Measurements from ENCODE around the gene MKX.

MKX gene

DNA sequence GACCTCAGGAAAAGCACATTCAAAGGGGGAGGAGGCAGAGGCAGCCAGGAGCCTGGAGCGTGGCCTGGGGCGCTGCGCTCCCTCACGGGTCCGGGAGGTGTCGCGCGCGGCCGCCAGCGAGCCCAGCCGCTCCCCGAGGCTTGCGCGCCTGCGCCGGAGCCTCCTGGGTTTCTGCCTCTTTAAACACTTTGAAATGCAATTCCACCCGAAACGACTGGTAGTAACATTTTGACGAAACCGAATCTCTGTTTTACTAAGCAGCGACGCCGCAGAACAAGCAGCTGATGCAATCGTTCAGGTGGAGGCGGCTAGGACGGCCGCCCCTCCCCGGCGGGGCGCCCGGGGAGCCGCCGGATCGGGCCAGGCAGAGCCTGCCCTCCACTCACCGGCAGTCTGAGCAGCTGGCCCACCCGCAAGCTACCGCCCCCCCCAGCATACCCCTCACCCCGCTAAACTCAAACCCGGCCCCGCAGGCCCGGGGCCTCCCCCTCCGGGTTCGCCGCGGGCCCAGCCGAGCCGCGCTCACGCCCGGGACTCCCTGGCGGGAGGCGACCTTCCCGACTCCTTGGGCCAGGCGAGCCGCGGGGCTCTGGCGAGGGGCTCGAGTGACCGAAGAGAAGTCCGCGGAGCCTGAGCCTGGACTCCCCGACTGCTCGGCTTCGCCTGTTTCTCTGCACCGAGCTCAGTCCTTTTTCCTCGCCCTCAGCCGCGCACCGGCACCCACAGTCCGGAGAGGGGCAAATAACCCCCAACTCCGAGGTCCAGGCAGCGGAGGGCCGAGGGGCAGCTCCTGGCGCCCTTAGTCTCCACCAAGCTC is 3.2 kb downstream of the MKX start:
- peak; percentile 42 for DNase-seq (ENCODE audit: low read depth)

DNA sequence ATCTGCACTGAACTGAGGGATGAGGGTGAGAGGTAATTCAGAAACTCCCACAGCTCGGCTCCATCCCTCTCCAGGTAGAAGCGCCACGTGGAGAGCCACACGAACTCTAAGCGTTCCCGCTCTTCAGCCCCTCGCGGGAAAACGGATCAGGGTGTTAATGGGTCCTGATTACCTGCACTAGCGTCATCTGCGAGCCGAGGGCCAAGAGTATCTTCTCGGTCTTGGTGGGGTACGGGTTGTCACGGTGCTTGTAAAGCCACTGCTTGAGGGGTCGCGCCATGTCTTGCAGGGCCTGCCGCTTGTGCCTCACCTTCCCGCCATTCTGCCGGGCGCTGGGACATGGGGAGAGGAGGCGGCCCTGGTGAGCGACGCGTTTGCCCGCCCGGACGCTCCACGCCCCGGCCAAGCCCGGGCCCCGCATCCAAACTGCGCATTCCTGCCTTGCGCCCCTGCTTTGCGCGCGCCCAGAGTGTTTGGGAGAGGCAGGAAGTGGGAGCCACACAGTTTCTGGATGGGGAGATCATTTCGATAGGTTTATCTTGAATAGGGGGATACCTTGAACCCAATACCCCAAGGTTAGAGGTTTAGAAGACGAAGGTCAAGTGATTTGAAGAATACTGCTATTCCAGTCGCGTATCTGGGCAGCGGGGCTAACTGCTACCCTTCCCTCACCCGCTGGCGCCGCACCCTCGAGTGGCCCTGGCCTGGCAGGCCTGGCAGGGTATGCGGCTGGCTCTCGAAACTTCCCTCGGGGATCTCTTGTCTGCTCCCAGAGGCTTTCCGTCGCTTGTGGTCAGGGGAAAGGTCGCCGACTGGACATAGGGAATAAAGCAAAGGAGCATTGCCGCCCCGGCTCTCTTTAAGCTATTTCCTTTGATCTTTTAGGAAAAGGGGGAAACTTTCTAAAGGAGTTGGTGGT is 4.2 kb downstream of the MKX start:
- DNase-seq (ENCODE audit: low read depth) = no peak

DNA sequence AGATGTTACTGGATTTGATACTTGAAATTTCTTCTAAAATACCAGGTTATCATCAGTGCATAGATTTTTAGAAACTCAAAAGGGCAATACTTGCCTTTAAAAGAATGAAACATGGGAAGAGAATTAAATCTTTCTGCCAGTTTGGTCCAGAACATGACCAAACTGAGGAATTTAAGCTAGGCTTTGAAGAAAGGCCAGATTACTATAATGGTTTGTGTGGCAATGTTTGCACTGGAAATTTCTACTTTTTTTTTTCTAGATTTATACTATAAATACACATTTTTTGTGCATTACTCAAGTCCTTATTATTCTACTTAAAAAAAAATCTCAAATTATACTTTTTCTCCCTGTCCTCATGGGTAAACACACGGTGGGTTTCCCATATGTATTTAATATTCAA is 9.2 kb downstream of the MKX start:
- no peak for DNase-seq (ENCODE audit: low read depth)

DNA sequence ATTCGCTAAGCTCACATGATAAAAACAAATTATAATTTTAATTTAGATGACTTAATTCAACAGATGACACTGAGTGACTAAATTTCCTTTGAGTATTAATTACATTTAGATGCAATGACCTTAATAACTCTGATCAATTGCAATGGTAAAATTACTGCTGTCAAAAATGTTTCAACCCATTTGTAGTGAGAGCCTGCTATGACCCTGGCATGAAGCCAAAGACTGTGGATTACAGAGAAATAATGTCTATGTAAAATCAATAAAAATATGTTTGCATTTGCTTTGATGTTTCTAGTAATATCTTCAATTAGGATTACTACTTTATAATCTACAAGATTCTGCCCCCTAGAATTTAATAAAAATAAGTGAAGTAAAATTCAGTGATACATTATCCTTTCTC is 15.6 kb downstream of the MKX start:
- no peak for DNase-seq (ENCODE audit: low read depth)

DNA sequence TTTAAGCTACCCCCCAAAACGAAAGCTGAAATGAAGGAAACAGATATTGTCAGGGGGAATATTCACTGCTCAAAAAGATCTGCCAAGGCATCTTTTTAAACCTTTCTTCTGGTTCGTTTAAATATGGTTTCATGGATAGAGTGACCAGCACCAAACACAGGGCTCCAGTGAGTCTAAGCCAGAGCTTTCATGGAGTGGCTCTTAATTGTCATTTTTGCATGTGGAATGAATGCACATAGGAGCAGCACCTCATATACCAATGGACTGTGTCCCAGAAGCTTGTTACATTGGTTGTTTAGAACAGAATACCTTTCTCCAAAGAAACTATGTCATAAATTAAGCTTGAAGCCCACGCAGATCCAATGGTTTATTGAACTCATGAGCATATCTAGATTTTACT is 17.3 kb downstream of the MKX start:
- DNase-seq (ENCODE audit: low read depth) = no peak

DNA sequence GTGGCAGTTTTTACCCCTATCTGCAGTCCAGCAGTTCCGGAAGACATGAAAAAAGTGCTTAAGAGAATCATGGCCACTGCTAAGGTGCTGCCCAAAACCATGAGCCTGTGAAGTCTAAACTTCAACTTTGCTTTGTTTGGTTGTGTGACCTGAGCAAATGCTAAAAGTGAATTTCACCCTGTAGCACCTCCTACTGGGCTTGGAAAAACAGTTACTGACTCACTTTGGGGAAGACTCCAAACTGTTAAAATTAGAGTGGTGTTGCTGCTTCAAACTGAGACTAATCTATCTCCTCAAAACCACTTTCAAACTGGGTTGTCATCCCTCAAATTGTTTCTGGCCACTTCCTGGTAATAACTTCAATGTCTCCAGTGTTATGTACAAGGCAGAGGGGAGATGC is 21.3 kb downstream of the MKX start:
- DNase-seq (ENCODE audit: low read depth) = no peak

DNA sequence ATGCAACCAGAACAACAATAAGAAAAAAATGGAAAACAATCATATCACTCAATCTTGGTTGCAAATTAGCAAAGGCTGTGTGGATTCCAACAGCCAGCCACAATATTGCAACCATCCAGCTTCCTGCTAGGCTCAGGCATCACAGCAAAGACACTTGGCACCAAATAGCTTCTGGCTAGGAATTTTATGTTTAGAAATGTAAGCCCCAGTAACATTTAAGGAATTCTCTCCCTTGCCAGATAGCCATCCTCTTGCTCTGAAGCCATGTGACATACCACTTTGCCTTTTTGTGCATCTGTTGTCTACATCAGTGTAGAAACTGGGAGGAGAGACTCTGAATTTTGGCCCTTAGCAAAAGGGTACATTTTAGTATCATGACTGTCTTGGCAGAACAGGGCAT is 22.2 kb downstream of the MKX start:
- no peak for DNase-seq (ENCODE audit: low read depth)

DNA sequence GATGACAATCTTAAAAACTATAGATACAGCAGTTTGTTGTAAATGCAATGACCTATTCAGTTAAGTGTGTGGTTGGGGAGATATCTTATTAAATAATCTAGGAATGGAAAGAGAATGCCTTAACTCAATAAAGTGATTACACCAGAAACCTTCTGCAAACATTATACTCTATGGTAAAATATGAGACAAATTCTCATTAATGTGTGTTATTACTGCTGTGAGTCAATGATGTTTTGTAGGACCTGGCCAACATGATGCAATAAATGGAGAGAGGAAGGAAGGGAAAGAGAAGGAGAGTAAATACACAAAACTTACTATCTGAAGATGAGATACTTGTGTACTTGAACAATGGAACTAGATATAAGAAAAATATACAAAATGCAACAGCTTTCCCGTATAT is 25.1 kb downstream of the MKX start:
- DNase-seq (ENCODE audit: low read depth) = no peak

DNA sequence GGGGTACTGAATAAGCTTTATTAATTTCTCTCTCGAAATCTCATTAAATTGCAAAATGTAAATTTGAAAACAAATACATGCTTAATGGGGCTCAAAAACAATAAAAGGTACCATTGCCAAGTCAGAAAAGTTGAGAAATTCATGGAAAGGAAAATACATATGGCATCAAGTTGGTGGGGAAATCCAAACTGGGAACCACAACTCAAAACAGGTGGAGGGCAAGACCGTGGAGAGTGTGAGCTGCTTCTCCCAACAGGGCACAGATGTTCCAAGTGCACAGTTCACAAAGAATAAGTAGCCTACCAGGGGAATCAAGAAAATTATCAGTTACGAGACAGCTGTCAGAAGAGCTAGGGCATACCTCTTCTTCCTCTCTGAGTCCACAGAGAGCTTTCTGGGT is 26.6 kb downstream of the MKX start:
- no peak for DNase-seq (ENCODE audit: low read depth)

DNA sequence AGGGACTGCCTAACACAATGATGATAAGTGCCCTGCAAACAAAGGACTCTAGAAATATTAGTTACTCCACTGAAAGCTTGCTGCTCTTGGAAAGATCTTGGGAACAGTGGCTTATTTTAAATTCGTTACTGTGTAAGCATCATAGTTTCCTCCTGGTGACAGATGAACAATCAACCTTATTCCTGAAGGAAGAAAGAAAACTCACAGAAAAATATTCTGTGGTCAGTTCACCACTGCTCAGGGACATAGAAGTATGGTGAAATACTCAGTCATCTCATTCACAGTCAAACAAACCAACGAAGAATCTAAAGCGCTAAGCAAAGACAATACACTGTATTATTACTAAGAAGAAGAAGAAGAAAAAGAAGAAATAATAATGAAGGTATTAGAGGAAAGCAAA is 27.8 kb downstream of the MKX start:
- DNase-seq (ENCODE audit: low read depth) = no peak

DNA sequence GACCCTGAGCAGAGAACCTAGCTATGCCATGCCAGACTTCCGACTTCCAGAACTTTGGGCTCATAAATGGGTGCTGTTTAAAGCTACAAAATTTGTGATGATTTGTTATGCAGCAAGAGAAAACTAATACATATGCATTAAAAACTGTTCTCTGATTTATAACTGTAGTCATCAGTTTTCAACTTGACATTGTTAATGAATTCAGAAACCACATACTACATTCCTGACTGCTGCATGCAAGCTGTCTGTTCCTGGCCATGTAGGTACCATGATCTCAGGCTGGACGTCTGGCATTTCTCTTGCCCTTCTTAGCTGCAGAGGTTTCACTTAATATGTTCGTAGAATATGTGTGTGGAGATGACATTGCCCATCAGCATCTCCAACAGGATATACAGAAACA is 28.4 kb downstream of the MKX start:
- DNase-seq (ENCODE audit: low read depth) = no peak

DNA sequence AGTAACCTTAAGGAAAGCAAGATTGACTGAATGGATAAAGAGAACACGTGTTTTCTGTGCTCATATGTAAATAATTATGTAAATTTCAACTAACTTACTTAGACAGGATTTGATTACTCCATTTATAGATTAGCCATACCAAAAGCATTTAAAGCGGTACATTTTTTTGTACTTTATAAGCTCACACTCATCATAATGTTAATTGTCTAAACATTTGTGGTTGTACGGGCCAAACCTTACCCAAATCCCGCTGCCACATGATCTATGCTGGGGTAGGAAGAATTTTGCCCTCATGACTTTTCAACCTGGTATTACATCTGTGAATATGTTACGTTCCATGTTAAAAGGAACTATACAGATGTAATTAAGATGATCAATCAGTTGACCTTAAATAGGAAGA is 29.1 kb downstream of the MKX start:
- no peak for DNase-seq (ENCODE audit: low read depth)

DNA sequence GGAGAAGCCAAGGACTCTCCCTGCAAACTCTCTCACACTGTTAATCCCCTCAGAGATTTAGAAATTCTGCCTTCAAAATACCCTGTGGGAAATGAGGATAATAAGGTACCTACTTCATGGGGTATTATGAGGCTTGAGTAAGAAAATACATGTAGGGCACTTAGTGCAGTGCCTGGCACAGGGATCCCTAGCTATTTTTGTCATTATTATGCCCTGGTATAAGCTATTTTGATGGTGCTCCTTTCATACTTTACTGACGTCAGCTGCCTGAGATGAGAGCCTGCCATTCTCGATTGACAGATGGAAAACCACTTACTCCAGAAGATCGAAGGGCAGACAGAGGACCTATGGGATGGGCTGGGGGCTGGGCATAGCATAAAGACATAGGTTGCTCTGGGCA is 30.1 kb downstream of the MKX start:
- DNase-seq (ENCODE audit: low read depth) = no peak

DNA sequence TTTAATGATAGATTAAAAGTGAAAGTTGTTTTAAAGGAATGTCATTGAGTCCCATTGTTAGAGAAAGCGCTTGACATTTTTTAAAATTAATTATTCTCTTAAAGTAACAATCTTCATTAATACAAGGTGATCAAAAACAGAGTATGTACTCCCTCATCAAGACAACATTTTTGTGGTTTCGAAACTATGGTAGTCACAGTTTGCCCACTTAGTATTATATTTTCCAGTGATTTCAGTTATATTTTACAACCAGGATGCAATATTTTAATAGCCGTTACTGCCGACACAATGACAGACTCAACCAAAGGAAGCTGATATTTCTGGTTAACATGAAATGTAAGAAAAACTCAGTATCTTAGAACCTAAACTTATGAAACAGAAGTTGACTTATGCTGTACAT is 31.3 kb downstream of the MKX start:
- DNase-seq (ENCODE audit: low read depth) = no peak

DNA sequence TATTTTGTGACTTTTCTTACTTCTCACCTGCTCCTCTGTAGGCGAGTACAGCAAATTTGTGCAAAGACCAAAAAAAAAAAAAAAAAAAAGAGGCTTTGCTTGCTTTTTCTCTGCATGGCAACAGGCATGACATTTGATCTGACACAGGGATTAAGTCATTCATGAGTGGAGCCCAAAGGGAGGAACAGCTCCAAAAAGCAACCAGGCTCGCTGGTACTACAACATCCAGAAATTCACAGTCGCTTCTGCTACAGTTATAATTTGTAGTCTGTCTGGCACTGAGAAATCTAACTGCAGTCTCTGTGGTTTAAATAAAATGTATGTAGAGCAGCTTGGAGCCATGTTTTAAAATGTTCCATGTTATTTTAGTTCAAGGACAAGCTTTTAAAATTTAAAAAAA is 31.7 kb downstream of the MKX start:
- DNase-seq (ENCODE audit: low read depth) = no peak

DNA sequence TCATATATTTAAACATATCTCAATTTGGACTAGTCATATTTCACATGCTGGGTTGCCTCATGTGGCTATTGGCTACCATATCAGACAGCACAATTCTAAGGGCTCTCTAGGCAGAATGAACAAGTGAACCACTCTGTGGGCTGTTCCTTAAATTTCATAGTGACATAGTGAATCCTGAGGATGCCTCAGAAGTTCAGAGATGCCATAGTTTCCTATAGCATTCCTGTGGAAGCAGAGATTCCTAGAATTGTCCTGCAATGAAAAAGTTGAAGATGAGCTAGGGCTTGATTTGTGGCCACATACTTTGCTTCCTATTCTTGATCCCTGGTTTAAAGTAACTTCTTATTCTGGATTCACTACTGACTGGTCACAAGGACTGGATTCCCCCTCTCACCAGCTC is 35.6 kb downstream of the MKX start:
- no peak for DNase-seq (ENCODE audit: low read depth)

DNA sequence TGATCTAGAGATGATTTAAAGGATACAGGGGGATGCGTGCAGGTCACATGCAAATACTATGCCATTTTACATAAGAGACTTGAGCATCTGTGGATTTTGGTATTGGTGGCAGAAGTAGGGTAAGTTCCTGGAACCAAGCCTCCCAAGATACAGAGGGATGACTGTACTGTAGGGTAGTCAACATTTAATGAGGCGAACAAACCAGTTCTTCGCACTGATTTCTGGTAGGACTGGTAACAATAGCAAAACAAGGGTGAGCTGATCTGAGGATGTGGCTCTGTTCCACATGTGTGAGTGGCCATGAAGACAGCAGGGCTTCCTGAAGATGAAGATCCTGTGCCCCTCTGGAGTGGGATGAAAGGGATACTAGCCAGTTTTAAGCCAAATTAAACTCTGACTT is 36.3 kb downstream of the MKX start:
- no peak for DNase-seq (ENCODE audit: low read depth)

DNA sequence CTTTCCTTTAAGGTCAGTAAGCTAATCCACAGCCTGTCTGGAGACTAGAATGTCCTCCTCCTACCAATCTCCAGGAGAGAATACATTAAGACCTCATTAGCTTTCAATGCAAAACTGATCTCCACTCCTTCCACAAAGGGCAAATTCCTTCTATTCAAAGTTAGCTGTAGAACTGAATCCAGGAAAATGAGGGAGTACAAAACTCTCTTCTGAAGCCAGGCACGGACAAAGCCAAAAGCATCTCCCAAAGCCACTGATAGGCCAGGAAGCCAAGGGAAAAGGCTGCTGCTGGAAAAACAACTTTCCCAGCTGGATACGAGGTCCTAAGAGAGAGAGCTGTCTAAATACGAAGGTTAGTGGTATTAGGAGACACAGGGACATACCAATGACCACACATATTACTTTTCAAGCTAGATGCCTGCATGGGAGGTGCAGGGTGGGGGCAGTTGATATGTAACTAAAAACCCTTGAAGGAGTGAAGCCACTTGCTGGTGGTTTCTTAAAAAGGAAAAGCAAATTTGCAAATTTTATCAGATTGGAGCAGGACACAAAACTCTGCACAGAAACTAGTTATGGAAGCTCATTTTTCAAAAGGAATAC is 43.6 kb downstream of the MKX start:
- DNase-seq (ENCODE audit: low read depth) = no peak

DNA sequence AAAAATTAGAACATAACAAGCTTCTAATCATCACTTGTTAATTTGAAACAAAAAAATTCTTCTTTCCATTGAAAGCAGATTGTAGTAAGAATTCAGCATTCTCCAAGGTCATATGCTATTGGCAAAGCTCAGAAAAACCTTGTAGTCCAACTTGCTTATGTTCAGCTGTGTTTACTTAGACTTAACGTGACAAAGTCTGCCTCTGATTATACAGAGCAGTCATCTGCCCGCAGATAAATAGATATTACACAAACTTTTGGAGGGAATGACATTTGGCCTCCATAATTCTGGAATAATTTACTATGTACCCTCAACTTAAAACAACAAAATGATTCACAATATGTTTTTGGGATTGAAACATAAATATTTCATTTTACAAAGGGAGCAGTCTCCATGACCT is 45.8 kb downstream of the MKX start:
- DNase-seq (ENCODE audit: low read depth) = no peak

DNA sequence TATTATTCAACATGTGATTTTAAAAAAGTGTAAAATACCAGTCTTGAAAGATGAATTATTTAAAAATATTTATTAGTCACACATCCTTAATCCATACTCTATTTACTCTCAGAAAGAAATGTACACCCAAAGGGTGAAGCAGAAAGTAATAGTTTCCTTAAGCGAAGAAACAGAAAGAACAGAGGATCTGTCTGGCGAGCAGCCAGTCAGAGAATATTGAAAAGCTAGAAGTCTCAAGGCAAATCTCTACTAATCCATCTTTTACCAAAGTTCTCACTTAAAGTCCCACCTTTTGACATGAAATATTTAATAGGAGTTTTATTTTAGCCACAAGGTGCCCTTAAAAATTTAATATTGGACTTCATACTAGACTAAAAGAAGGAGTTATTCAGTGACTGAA is 46.7 kb downstream of the MKX start:
- DNase-seq (ENCODE audit: low read depth) = no peak

DNA sequence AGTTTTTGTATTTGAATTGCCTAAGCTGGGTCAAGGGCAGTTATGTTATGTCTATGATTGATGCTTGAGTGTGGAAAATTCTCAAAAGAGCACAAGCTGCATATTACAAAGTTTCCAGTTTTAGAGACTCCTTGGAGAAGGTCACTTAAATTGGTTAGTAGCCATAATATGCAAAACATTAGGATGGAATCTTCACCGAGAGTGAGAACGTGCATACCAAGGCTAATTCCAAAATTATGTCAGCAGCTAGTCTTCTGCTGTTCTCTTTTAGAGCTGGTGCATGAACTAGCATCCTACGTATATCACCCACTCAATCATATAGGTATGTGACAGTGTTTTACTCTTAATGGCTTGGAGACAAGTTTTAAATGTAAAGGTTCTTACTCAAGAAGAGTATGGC is 49.2 kb downstream of the MKX start:
- DNase-seq (ENCODE audit: low read depth) = no peak

DNA sequence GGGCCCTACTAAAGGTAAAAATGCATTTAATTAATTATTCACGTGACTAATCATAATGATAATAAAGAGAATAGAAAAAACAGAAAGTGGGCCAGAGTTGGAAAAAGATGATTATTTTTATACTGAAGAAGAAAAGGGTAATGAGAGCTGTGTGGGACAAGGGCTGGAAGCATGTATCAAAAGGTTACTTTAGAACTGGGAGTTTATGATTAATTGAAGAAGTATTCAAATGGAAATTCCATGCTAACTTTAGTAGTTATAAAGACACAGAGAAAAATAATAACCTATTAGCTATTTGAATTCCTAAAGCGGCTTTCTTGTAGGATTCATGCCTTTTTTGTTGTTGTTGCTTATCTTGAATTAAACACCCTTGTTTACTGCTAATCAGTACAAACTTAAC is 49.9 kb downstream of the MKX start:
- DNase-seq (ENCODE audit: low read depth) = no peak

DNA sequence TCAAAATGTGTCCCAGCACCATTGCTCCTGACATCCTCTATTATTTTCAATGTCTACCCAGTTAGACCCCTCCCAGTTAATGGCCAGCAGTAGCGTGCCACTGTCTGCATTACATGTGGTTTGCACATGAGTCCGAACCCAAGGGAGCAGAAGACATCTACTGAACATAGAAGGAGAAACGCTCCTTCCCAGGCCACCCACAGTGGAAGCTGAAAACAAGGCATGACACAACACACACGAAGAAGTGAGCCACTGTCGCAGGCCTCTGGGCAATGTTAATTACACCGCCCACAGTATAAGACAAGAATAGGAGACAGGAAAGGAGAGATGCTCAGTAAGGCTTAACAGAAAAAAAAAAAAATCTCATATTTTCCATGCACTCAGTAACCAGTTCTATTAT is 50.5 kb downstream of the MKX start:
- DNase-seq (ENCODE audit: low read depth) = no peak
